GM04503 (cell line): ENCODE data around the gene AK4.
"Not testable (repeated sequence)": the region's sequence is repeated elsewhere in the genome, so short reads cannot be mapped to it uniquely, and the experiment has no call there.

Source experiments
- DNase-seq: peaks from one replicate; pipeline ENCODE4 v3.0.0-alpha.2; 2012; ENCODE audit warnings: low read depth

Gene AK4

GRCh38 chr1:65148178-65148547 lies at the start of gene AK4:
Gene AK4, plus strand, starts transcription at chr1:65148203. Its CDS starts 205 bp downstream, at chr1:65148408.
- DNase-seq, result not testable (repeated sequence)

DNA sequence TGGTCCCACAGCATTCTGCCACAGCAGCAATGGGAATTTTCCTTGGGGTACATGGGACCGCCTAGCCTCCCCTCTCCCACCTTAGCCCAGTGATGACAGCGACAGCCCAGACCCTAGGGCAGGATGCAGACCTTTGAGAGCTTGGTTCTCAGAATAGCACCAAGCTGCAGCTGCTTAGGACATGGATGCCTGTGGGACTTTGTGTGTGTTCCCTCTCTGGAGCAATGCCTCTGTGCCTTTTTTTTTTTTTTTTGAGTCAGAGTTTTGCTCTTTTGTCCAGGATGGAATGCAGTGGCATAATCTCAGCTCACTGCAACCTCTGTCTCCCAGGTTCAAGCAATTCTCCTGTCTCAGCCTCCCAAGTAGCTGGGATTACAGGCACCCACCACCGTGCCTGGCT lies 44.2 kb upstream of the AK4 start:
- no peak for DNase-seq

DNA sequence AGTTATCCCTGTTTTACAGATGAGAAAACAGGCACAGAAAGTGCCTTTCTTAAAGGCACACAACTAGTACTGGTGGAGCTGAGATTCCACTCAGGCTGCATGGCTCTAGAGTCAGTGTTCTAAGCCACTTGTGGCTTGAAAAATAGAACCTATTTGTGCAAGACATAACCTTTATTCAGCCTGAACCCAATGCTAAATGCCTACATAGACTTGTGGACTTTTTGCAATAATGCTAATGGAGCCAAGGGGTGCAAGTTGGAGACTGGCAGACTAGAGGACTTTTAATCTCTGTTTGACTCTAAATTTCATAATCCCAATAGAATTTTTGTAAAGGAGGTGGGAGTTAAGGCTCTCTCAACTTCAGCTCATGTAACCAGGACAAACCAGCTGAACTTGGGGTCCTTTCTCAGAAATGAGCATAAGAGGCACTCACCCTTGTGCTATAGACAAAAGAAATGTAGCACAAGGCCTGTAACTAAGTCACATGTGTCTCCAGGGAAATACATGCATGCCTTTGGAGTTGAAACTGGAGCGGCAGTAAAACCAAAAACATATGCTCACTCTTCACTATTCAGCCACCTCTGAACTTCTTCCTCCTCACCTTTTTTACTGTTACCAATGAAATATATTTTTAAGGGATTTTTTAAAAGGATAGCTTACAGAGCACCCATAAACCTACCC lies 43.0 kb upstream of the AK4 start:
- no peak for DNase-seq

- DNase-seq, result no peak
Observed at GRCh38 chr1:65105596-65105995, 42.4 kb upstream of the AK4 start.

GRCh38 chr1:65108025-65108642 lies 39.9 kb upstream of the AK4 start:
- no peak for DNase-seq

DNA sequence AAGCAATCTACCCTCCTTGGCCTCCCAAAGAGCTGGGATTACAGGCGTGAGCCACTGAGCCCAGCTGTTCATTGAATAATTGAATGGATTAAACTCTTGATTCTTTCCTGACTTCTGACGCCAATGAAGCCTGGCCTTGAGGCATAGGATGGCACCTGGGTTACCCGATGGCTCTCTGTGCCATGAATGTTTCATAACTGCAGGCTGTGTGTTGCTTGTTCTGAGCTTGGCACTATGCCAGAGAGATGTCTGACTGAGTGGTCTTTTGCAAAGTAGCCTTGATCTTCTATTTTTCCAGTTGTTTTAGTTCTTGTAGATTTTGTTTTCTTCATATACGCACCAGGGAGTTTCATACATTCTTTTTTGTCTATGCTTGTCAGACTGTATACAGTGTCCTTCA lies 38.5 kb upstream of the AK4 start:
- no peak for DNase-seq

DNA sequence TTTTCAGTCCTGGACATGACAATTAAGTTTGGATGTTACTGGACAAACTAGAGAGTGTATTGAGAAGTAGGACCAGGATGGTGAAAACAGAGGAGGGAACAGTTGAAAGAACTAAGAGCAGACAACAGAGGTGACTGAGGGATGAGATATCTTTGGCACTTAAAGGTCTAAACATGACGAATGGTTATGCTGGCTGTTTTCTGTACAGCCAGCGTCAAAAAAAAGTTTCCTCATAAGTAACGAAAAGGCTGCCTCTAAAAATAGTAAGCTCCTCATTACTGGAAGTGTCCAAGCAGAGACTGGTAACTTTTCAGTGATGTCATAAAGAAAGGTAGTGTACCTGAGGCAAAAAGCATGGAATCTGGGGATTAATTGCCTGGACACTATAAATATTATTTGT lies 35.2 kb upstream of the AK4 start:
- no peak for DNase-seq

DNA sequence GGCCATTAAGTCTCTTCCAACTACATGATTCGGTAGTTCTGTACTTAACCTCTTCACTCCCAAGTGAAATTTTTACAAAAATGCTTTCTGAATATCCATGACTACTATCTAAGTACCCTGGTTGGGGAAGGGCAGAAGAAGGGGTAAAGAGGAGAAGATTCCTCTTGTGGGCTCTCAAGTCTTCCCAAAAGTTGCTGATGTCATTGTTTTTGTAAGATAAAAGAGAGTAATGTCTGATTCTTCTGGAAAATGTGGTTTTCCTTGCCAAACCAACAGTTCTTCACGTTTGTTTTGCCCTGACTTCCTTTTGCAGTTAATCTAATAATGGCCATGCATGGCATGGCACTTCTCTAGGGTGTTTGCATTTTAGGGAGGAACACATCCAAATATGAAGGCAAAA lies 34.7 kb upstream of the AK4 start:
- DNase-seq, result no peak

DNA sequence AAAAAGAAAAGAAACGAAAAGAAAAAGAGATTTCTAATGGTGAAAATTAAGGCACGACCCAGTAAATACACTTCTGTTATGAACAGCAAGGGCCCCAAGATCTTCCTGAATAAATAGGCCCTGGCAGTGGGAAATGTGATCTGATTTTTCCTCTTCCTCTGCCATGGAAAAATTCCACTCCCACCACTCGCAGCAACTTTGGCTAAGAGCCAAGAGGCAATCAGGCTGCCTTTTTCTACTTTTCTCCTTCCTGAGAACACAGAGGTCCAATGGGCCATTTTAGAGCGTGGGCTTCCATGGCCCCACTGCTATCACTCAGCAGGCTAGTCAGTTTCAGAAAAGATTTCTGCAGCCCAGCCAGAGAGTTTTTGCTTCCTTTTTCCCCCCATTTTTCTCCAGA lies 33.7 kb upstream of the AK4 start:
- no peak for DNase-seq

- DNase-seq, result peak; percentile 45
Observed at GRCh38 chr1:65119951-65120350, 28.1 kb upstream of the AK4 start.

DNA sequence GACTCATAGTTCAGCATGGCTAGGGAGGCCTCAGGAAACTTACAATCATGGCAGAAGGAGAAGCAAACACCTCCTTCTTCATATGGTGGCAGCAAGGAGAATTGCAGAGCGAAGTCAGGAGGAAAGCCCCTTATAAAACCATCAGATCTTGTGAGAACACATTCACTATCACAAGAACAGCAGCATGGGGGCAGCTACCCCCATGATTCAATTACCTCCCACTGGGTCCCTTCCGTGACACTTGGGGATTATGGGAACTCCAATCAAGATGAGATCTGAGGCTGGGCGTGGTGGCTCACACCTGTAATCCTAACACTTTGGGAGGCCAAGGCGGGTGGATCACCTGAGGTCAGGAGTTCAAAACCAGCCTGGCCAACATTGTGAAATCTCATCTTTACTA lies 18.9 kb upstream of the AK4 start:
- not testable (repeated sequence) for DNase-seq

DNA sequence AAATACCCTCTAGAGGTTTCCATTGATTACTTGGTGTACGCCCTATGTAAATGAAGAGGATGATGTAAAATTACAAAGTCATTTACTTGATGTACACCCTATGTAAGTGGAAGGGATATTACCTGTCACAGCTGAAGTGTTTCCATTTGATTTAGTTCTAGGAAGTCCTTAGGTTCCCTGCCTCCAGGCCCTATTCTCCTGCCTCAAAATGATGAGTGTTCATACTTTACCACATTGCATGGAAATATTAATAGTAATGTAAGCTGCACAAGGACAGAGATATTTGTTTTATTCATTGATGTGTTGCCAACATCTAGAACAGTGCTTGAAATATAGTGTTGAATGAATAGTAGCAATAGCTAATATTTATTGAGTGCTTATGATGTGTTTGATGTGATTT lies 9.5 kb upstream of the AK4 start:
- no peak for DNase-seq

- not testable (repeated sequence) for DNase-seq
Observed at GRCh38 chr1:65139793-65140192, 8.2 kb upstream of the AK4 start.

GRCh38 chr1:65141394-65141793 lies 6.6 kb upstream of the AK4 start:
- DNase-seq, result peak; percentile 38

DNA sequence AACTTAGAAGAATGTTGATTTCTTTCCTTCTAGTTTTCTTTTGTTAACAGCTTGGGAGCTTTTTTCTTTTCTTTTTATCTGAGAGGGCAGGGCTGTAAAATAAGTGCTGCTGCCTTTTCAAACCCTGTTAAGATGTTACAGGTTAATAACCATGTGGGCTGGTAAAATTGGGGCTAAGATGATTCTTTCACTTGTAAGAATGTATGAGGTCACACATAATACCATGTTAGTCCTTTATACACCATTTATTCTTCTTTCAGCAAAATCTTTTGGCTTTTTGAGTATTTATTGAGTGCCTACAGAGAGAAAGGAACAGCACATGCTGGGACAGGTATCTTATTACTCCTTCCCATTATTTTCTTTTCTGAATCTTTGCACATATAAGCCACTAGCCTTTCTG lies 6.1 kb upstream of the AK4 start:
- no peak for DNase-seq

- DNase-seq, result not testable (repeated sequence)
Observed at GRCh38 chr1:65143112-65143658, 4.8 kb upstream of the AK4 start.

- DNase-seq, result no peak
Observed at GRCh38 chr1:65146908-65147423, 1.0 kb upstream of the AK4 start.

DNA sequence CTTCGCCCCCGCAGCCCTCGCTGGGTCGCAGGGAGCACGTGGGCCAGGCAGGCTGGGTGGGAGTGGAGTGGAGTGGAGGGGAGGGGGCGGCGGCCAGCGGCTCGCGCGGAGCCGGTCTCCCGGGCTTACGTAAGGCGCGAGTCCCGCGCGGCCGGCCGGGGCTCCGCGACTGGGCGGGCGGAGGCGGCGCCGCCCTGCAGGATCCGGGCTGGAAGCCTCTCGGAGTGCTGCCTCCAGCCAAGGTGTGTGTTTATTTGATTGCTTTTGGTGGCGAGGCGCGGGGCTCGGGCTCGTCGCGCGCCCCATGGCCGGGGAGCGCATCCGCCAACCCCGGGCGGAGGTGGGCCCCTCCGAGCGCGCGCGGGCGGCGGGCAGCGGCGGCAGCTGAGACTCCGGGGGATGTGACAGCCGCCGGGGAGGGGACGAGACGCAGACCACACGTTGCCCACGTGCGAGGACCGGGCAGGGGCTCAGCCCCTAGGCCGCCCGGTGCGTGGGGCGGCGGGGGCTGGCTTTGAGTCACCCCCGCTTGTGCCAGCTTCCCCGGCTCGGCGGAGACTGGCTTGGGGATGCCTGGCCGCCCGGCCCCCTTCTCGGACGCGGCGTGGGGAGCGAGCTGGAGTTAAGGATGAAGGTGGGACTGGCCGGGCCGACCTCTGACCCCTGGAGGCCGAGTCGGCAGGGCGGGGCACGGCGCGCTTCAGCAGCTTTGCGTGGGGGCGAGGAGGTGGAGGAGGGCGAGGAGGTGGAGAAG lies 402 bp upstream of the AK4 start:
- no peak for DNase-seq

GRCh38 chr1:65148548-65149350 lies 746 bp downstream of the AK4 start:
- DNase-seq, result no peak

GRCh38 chr1:65149351-65150107 lies 1.5 kb downstream of the AK4 start:
- DNase-seq, result no peak

GRCh38 chr1:65150108-65150463 lies 2.1 kb downstream of the AK4 start:
- no peak for DNase-seq
